GM23248 (cell line): Measurements from ENCODE around the gene DPP9.

ENCODE experiments used
- EZH2 ChIP-seq: fragments of 200-600 bp; sonication (generic); IDR thresholded peaks from 2 replicates; pipeline ENCODE4 v1.6.1; 2018; ENCODE audit warnings: antibody characterized with exemption, mild to moderate bottlenecking; ENCODE audit not compliant: insufficient read depth, poor library complexity, severe bottlenecking
- EZH2phosphoT487 ChIP-seq: fragments of 200-600 bp; sonication (generic); IDR thresholded peaks from 2 replicates; pipeline ENCODE4 v1.6.1; 2018; ENCODE audit warnings: antibody characterized with exemption, moderate library complexity, mild to moderate bottlenecking, low read depth; ENCODE audit not compliant: insufficient read depth

- no peak for TF ChIP-seq EZH2phosphoT487
- TF ChIP-seq EZH2: no peak
Measured at GRCh38 chr19:4717966-4718701, 5.5 kb downstream of the DPP9 start.
